RPMI8226 (cell line): ENCODE measurements around the gene GNA12.

ENCODE experiments used
- DNase-seq: peaks from one replicate; pipeline ENCODE4 v3.0.0-alpha.2; 2015

GNA12 gene

GRCh38 chr7:2814946-2815874, 28.9 kb downstream of the GNA12 start:
- DNase-seq, result no peak

- no peak for DNase-seq
Observed at GRCh38 chr7:2814186-2814945, 29.7 kb downstream of the GNA12 start.

GRCh38 chr7:2813350-2814185, 30.5 kb downstream of the GNA12 start:
- DNase-seq, result no peak

GRCh38 chr7:2812831-2813230, 31.3 kb downstream of the GNA12 start:
- DNase-seq, result no peak

GRCh38 chr7:2812114-2812487, 32.0 kb downstream of the GNA12 start:
- no peak for DNase-seq

DNA sequence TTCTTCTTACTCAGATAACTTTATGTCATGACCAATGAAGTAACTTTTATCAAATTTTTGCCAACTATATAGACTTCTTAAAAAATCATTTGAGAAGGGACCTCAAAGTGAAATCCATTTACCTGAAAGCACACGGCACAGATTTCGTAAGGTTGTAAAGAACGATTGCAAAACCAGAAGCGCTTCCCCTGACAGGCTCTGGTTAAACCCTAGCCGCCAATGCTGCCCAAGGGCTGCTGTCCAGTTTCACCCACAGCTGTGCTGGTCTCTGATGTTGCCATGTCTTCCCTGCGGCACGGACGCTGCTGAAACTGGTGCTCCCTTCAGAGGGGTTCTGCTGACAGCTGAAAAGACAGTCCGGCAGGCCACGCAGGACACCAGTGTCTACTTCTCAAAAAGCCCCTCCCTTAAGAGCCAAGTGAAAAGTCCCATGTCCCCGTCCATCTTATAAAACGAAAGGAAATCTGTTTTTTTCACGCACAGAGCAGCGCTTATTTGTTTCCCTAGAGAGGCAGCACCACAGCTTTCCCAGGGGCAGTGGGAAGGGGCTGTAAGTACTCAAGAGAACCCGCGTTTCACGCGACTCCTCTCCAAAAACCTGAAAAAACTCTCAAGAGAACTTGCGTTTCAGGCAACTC, 32.5 kb downstream of the GNA12 start:
- DNase-seq, result no peak

- DNase-seq, result no peak
Observed at GRCh38 chr7:2810682-2811415, 33.3 kb downstream of the GNA12 start.

DNA sequence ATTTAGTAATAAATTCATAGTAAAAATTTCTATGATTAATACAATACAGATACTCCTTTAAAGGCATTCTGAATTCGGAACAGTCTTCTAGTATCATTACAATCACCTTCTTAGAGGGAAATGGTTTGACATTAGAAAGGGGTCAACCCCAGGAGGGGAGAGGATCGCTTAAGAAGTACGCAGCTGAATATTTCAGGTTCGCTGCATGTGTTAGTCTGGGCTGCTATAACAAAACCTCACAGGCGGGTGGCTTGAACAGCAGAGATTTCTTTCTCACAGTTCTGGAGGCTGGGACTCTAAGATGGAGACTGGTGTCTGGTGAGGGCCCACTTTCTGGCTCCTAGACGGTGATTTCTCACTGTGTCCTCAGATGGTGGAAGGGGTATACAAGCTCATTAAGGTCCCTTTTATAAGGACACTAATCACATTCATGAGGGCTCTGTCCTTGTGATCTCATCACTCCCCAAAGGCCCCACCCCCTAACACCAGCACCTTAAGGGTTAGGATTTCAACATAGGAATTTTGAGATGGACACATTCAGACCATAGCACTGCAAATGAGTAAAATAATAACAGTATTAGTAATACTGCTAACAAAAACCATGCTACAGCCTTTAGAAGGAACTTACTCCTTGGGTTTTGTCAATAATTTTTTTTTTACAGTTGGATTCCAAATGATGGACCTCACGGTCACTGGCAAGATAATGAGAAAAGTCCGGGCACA, 34.0 kb downstream of the GNA12 start:
- DNase-seq, result no peak

- no peak for DNase-seq
Observed at GRCh38 chr7:2808891-2809665, 35.0 kb downstream of the GNA12 start.

GRCh38 chr7:2807845-2808772, 36.0 kb downstream of the GNA12 start:
- no peak for DNase-seq

- no peak for DNase-seq
Observed at GRCh38 chr7:2807460-2807844, 36.7 kb downstream of the GNA12 start.

DNA sequence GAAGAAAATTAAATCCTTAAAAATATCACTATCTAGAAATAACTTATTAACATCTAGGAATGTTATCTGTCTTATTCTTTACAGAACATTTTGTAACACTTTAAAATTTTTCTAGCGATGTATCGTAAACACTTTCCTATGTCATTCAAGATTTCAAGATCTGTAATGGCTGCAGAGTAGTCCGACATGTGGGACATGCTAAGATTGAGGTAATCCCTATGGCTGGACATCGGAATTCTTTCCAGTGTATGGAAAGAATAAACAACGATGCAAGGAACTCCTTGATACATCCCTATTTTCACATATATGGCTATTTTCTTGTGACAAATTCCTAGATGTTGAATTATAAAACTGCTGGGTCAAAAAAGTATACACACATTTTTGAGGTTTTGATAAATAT, 37.5 kb downstream of the GNA12 start:
- DNase-seq, result no peak

- DNase-seq, result no peak
Observed at GRCh38 chr7:2805213-2805944, 38.7 kb downstream of the GNA12 start.

- DNase-seq, result no peak
Observed at GRCh38 chr7:2804227-2804763, 39.8 kb downstream of the GNA12 start.

DNA sequence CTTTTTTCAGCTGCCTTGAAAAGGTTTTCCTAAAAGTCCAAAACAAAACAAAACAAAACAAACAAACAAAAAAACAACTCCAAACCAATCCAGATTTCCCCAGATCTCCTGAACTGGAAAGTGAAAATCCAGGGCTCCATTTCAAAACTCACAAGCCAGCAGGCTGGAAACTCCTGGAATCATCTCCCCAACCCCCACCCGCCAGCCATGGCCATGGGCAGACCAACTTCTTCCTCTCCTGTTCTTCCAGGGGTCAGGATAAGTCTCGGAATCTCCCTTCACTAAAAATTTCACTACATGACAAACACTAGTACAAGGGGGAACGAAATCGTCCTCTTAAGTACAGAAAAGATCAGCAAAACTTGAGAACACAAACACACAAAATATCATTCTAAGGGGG, 40.4 kb downstream of the GNA12 start:
- DNase-seq, result no peak

DNA sequence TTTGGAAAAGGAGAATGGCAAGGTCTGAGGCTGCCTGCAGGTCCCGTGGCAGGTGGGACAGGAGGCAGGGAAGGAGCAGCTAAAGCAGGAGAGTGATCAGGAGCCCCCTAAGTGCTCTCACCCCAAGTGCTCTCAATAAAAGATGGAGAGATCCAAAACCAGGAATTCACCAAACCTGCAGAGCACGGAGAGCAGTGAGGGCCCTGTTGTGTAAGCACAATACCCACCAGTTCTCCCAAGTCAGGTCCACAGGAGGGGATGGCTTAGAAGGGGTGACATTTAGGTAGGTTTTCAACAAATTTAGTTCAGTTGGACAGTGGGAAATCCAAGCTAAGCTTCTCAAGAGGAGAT, 40.8 kb downstream of the GNA12 start:
- DNase-seq, result no peak

DNA sequence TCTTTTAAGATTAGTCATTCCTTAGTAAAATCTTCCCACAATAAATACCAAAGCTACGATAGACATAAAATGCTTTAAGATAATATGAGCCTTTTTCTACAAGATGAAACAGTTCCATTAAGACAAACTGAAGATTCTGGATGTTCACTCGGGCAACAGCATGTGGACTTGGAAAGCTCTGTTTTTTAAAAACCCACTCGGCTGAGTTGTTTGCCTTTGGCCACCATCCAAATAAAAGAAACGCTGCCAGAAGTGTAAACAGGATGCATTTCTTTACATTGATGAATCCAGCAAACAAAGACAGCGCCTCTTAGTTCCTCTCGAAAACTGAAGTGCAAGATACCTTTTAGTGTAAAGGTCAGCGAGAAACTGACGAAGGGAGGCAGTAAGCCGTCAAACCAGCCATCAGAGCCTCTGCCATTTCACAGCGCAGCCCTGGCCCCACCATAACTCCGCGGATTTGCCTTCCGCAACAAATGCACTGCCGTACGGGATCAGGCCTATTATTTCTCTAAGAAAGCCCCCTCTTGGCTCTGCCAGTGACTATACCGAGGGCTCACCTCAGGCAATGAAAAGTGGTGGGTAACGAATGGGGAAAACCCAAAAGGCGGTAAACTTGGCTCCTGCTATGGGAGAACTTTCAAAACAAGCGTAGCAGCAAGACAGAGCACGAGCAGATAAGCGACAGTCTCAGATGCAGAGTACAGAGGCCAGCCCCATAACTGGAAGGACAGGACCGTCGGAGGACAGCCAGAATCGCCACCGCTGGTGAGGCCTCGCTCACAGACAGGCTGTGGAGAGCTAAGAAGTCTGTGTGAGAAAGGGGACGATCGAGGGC, 41.4 kb downstream of the GNA12 start:
- no peak for DNase-seq

DNA sequence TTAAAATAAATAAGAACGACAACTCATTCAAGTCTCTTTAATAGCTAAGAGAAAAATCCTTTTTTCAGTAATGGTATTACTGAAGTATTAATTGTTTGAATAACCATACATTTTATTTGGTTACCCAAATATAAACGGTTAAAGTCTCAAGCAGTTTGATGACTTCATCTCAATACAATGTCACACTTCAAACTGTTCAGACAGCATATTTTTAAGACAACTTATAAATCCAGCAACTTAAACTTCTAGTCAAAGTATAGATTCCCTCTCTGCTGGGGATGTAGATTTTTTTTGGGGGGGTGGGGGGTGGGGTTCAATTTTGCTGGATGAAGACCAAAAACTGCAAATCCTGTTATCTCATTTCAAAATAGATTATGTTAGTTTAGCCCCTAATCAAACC, 42.0 kb downstream of the GNA12 start:
- no peak for DNase-seq
